ENCODE results near the gene AP1M1.

AP1M1 gene

GRCh38 chr19:16229322-16229641, 31.6 kb downstream of the AP1M1 start:
- DNase-seq (ENCODE audit: low read depth in 1 of 2, low spot score in 1 of 2) = no peak
- TF ChIP-seq GABPA (IDR thresholded peaks at IDR 0.05; ENCODE audit: low read depth) = no peak
- H3K27ac ChIP-seq (replicated peaks) = no peak overlapping the region
- no peaks in the 10 kb centered on the region for H3K27me3 ChIP-seq (ENCODE audit: insufficient read depth, poor library complexity, severe bottlenecking)
- H3K4me3 ChIP-seq (replicated peaks; ENCODE audit: insufficient read depth, low read length) = no peak overlapping the region

- no peak overlapping the region for H3K27ac ChIP-seq (replicated peaks)
- H3K27me3 ChIP-seq (ENCODE audit: insufficient read depth, poor library complexity, severe bottlenecking) = no peaks in the 10 kb centered on the region
- H3K4me3 ChIP-seq (replicated peaks; ENCODE audit: insufficient read depth, low read length) = no peak overlapping the region
- DNase-seq (ENCODE audit: low read depth in 1 of 2, low spot score in 1 of 2) = no peak
- TF ChIP-seq REST (IDR thresholded peaks at IDR 0.05; ENCODE audit: insufficient replicate concordance, low read depth) (no peak), SPI1 (IDR thresholded peaks at IDR 0.05; ENCODE audit: borderline replicate concordance, low read depth) (no peak), CTCF (IDR thresholded peaks at IDR 0.05; ENCODE audit: insufficient read depth, low read length) (no peak), GABPA (IDR thresholded peaks at IDR 0.05; ENCODE audit: low read depth) (no peak), POLR2AphosphoS5 (IDR thresholded peaks at IDR 0.05; ENCODE audit: low read depth) (no peak)
Measured at GRCh38 chr19:16232127-16232526, 34.4 kb downstream of the AP1M1 start.

- TF ChIP-seq REST (IDR thresholded peaks at IDR 0.05; ENCODE audit: insufficient replicate concordance, low read depth) (no peak), SPI1 (IDR thresholded peaks at IDR 0.05; ENCODE audit: borderline replicate concordance, low read depth) (no peak), GABPA (IDR thresholded peaks at IDR 0.05; ENCODE audit: low read depth) (no peak)
- H3K27me3 ChIP-seq (ENCODE audit: insufficient read depth, poor library complexity, severe bottlenecking) = no peaks in the 10 kb centered on the region
- DNase-seq (ENCODE audit: low read depth in 1 of 2, low spot score in 1 of 2) = no peak
- H3K4me3 ChIP-seq (replicated peaks; ENCODE audit: insufficient read depth, low read length) = no peak overlapping the region
- H3K27ac ChIP-seq (replicated peaks) = no peak overlapping the region
Measured at GRCh38 chr19:16232568-16232967, 34.9 kb downstream of the AP1M1 start.

- H3K27ac ChIP-seq (replicated peaks) = no peak overlapping the region
- H3K4me3 ChIP-seq (replicated peaks; ENCODE audit: insufficient read depth, low read length) = no peak overlapping the region
- TF ChIP-seq POLR2AphosphoS5 (IDR thresholded peaks at IDR 0.05; ENCODE audit: low read depth) (0 out of 2 replicates have a peak, but pooled peaks have one; percentile 0), SPI1 (IDR thresholded peaks at IDR 0.05; ENCODE audit: borderline replicate concordance, low read depth) (no peak)
- no peak for DNase-seq (ENCODE audit: low read depth in 1 of 2, low spot score in 1 of 2)
- H3K27me3 ChIP-seq (ENCODE audit: insufficient read depth, poor library complexity, severe bottlenecking) = no peaks in the 10 kb centered on the region
Measured at GRCh38 chr19:16233081-16233776, 35.5 kb downstream of the AP1M1 start.

- no peak for DNase-seq (ENCODE audit: low read depth in 1 of 2, low spot score in 1 of 2)
- TF ChIP-seq SPI1 (IDR thresholded peaks at IDR 0.05; ENCODE audit: borderline replicate concordance, low read depth) (no peak), POLR2AphosphoS5 (IDR thresholded peaks at IDR 0.05; ENCODE audit: low read depth) (no peak), GABPA (IDR thresholded peaks at IDR 0.05; ENCODE audit: low read depth) (no peak), CTCF (IDR thresholded peaks at IDR 0.05; ENCODE audit: insufficient read depth, low read length) (no peak), REST (IDR thresholded peaks at IDR 0.05; ENCODE audit: insufficient replicate concordance, low read depth) (no peak)
- H3K4me3 ChIP-seq (replicated peaks; ENCODE audit: insufficient read depth, low read length) = no peak overlapping the region
- H3K27me3 ChIP-seq (ENCODE audit: insufficient read depth, poor library complexity, severe bottlenecking) = no peaks in the 10 kb centered on the region
- H3K27ac ChIP-seq (replicated peaks) = no peak overlapping the region
Measured at GRCh38 chr19:16233836-16234551, 36.3 kb downstream of the AP1M1 start.
